ENCODE results near the gene TFF1. TPM values are rescaled to one million over a fixed set of nuclear protein-coding genes. Genes with fewer than 3 reads are reported as not detected.

The TFF1 gene
- total RNA-seq, result not detected in 2 replicates

DNA sequence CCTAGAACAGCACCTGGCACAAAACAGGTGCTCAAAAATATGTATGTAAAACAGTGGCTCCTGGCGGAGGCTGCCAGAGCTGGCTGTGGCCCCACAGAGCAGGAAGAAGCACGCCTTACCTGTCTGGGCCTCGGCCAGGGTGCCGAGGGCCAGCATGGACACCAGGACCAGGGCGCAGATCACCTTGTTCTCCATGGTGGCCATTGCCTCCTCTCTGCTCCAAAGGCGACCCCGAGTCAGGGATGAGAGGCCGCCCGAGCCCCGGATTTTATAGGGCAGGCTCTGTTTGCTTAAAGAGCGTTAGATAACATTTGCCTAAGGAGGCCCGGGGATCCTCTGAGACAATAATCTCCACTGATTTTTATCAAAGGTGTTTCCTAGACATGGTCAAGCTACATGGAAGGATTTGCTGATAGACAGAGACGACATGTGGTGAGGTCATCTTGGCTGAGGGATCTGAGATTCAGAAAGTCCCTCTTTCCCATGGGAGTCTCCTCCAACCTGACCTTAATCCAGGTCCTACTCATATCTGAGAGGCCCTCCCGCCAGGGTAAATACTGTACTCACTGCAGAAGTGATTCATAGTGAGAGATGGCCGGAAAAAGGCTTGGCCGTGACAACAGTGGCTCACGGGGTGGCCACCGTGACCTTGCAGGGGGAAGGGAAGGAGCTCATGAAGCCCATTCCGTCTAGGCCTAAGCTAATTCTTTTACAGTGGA is at the start of gene TFF1:
Gene TFF1 (minus strand): TSS at position 244 of the 719 bp plus-strand sequence. CDS start 40 bp downstream, at position 204.

DNA sequence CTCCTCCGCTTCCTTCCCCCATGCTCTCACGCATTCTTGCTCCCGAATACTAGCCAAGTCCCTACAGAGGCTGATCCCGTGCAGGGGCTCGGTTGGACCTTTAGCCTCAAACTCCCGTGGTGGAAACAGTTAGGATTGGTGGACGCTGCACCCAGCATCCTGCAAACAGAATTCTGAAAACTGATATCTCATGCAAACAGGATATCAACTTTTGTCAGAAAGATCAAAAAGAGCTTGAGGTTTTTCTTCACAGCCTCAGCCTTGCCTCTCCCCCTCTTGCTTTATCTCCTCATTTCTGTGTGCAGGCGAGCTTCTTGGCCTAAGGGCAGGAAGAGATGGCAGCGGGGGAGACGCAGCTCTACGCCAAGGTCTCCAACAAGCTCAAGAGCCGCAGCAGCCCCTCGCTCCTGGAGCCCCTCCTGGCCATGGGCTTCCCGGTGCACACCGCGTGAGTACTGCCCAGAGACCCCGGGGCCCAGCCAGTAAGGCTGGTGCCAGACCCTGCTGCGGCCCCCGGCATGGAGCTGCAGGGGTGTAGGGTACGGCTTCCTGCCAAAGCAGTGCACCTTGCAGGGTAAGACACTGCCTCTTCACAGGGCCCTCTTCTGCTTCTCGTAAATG is 37.4 kb upstream of the TFF1 start, which contains the start of gene UBASH3A:
Gene UBASH3A (plus strand): TSS at position 292 of the 621 bp plus-strand sequence. CDS start 44 bp downstream, at position 336.

DNA sequence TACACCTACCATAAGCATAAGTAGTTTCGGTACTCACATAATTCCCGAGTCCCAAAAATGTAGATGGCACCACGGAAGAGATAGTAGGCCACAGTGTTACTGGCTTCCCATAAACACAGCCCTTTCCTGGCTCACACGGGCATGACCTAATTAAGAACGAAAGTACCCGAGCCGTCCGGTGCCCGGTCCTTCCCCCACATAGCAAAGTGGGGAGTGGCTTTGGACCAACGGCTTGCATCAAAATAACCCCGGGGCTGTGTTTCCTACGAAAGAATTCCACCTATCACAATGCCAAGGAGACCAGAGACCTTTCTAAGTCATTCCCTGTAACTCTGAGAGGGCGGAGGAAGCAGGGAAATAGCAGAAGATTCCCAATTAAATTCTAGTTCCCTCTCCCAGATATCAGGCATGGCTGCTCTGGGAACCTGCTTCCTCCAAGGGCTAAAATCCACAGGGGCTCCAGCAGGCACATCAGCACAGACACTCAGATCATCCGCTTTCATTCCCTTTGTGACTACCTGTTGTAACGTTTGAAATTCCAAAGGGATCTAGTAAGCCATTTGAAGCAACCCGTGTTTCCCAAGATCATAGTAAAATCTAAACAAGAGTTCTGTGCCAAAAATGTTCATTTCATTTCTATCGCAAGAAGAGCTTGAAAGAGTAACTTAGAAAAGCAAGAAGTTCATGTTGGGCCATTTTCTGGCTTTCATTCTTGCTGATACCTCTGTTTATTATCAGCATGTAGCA is 29.7 kb upstream of the TFF1 start, which contains the start of gene TMPRSS3:
Gene TMPRSS3 (minus strand): TSS at position 148 of the 747 bp plus-strand sequence. CDS start 635 bp downstream, outside the sequence.

DNA sequence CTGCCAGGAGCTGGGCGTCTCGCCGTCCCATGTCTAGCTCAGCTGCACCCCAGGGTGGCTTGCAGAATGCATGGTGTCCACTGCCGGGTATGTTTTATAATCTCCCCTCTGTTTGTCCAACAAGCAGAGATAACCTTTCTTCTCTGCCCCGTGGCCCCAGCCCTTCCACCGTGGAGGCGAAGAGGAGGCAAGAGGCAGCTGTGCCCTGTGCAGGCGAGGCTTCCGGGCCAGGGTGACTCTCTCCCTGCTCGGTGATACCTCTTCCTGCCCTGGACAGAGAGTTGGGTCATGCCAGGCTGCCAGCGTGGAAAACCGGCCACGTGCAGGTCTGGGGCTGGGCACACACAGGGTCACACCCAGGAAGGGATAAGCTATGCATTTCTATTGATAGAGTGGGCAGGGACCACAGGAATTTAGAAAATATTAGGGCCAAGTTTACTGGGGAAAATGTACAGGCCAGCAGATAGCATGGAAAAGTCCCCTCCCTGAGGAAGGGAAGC is 15.4 kb downstream of the TFF1 start, which contains the start of gene TFF2:
Gene TFF2 (minus strand): TSS at position 68 of the 500 bp plus-strand sequence. CDS start 37 bp downstream, at position 31.

DNA sequence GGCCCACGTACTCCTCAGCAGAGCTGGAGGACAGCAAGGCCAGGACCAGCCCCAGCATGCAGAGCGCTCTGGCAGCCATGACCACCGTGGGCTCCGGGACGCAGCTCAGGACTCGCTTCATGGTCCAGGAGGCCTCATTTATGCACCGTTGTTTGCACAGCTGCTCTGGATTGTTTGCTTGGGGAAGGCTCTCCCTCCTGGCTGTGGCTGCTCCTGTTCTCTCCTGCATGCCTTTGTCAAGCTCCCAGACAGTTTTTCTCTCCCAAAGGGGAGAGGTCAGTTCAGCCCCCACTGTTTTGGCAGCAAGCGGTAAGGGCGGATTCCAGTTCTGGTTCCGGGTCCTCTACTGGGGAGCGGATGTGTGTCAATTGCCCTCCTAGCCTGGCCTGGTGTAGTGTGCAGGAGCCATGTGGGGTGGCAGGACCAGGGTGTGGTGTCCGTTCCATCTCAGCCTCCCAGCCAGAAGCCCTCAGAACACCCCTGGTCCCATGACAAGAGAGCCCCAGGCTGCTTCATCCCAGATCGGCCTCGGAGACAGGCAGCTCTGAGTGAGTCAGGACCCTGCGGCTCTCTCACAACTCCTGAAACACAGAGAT is 50.9 kb downstream of the TFF1 start, which contains the start of gene TFF3:
Gene TFF3 (minus strand): TSS at position 114 of the 596 bp plus-strand sequence. CDS start 35 bp downstream, at position 79.

Other genes starting within 250 kb of the TFF1 start
- 38.2 and 107 TPM in 2 replicates for gene ABCG1, start 147.4 kb downstream of the TFF1 start, total RNA-seq
- 4.5 and 107 TPM in 2 replicates for gene TFF3, start 51.1 kb downstream of the TFF1 start, total RNA-seq
- not detected in 2 replicates for gene TFF2, start 15.5 kb downstream of the TFF1 start, total RNA-seq
- gene TMPRSS3, start 29.5 kb upstream of the TFF1 start, total RNA-seq, result not detected in 2 replicates
- not detected in 2 replicates for gene UBASH3A, start 37.4 kb upstream of the TFF1 start, total RNA-seq
- not detected in 2 replicates for gene RSPH1, start 129.7 kb upstream of the TFF1 start, total RNA-seq
- 5.5 and 16.9 TPM in 2 replicates for gene SLC37A1, start 147.3 kb upstream of the TFF1 start, total RNA-seq